ENCODE data around the gene PLET1. TPM values are rescaled to one million over a fixed set of nuclear protein-coding genes. Genes with fewer than 3 reads are reported as not detected.

PLET1 gene
- total RNA-seq, 1 donor from 2014 or later: not detected

GRCh38 chr11:112269139-112269538 is 8.5 kb upstream of the PLET1 start:
- no peaks in the 10 kb centered on the region for H3K27me3 ChIP-seq (ENCODE audit: low read depth)
- H3K4me1 ChIP-seq: peaks cover 12% of the 10 kb centered on the region
- H3K36me3 ChIP-seq: no peaks in the 10 kb centered on the region
- intact Hi-C loops (cut with micrococcal nuclease): no loop called here
- H3K9me3 ChIP-seq (replicated peaks): no peaks in the 10 kb centered on the region
- TF ChIP-seq CTCF (IDR thresholded peaks at IDR 0.05; ENCODE audit: borderline replicate concordance): no peak
- no peak for DNase-seq
- no peak overlapping the region for H3K27ac ChIP-seq (replicated peaks)
- H3K4me3 ChIP-seq: no peak overlapping the region

GRCh38 chr11:112268406-112268805 is 7.7 kb upstream of the PLET1 start:
- H3K36me3 ChIP-seq: no peaks in the 10 kb centered on the region
- intact Hi-C loops (cut with micrococcal nuclease): no loop called here

GRCh38 chr11:112267188-112267591 is 6.5 kb upstream of the PLET1 start:
- intact Hi-C loops (cut with micrococcal nuclease): no loop called here
- no peaks in the 10 kb centered on the region for H3K9me3 ChIP-seq (replicated peaks)
- no peak overlapping the region for H3K27ac ChIP-seq (replicated peaks)
- no peak for DNase-seq
- H3K36me3 ChIP-seq: no peaks in the 10 kb centered on the region
- H3K27me3 ChIP-seq (ENCODE audit: low read depth): no peaks in the 10 kb centered on the region
- no peak for TF ChIP-seq CTCF (IDR thresholded peaks at IDR 0.05; ENCODE audit: borderline replicate concordance)
- H3K4me3 ChIP-seq: no peak overlapping the region
- peaks cover 12% of the 10 kb centered on the region for H3K4me1 ChIP-seq

More at GRCh38 chr11:112268406-112268805, 7.7 kb upstream of the PLET1 start:
- TF ChIP-seq CTCF (IDR thresholded peaks at IDR 0.05; ENCODE audit: borderline replicate concordance): no peak
- peaks cover 12% of the 10 kb centered on the region for H3K4me1 ChIP-seq
- H3K9me3 ChIP-seq (replicated peaks): no peaks in the 10 kb centered on the region
- no peak for DNase-seq
- no peak overlapping the region for H3K4me3 ChIP-seq
- H3K27me3 ChIP-seq (ENCODE audit: low read depth): no peaks in the 10 kb centered on the region
- no peak overlapping the region for H3K27ac ChIP-seq (replicated peaks)

GRCh38 chr11:112266410-112266778 is 5.7 kb upstream of the PLET1 start:
- intact Hi-C loops (cut with micrococcal nuclease): no loop called here
- no peaks in the 10 kb centered on the region for H3K36me3 ChIP-seq
- no peak overlapping the region for H3K4me3 ChIP-seq
- TF ChIP-seq CTCF (IDR thresholded peaks at IDR 0.05; ENCODE audit: borderline replicate concordance): no peak
- H3K9me3 ChIP-seq (replicated peaks): no peaks in the 10 kb centered on the region
- no peaks in the 10 kb centered on the region for H3K27me3 ChIP-seq (ENCODE audit: low read depth)
- peaks cover 12% of the 10 kb centered on the region for H3K4me1 ChIP-seq
- no peak for DNase-seq
- H3K27ac ChIP-seq (replicated peaks): peak overlapping the region; percentile 24

- no peak for TF ChIP-seq CTCF (IDR thresholded peaks at IDR 0.05; ENCODE audit: borderline replicate concordance)
- no peaks in the 10 kb centered on the region for H3K36me3 ChIP-seq
- H3K27ac ChIP-seq (replicated peaks): peak overlapping the region; percentile 24
- intact Hi-C loops (cut with micrococcal nuclease): no loop called here
- no peak for DNase-seq
- no peak overlapping the region for H3K4me3 ChIP-seq
- no peaks in the 10 kb centered on the region for H3K27me3 ChIP-seq (ENCODE audit: low read depth)
- peaks cover 12% of the 10 kb centered on the region for H3K4me1 ChIP-seq
- no peaks in the 10 kb centered on the region for H3K9me3 ChIP-seq (replicated peaks)
Measured at GRCh38 chr11:112265659-112266409, 5.2 kb upstream of the PLET1 start.

Measured in left ventricle myocardium inferior (tissue), 1 donor.